ENCODE measurements around the gene MYL3.
"Not testable (repeated sequence)": the region's sequence is repeated elsewhere in the genome, so short reads cannot be mapped to it uniquely, and the experiment has no call there.

MYL3 gene

DNA sequence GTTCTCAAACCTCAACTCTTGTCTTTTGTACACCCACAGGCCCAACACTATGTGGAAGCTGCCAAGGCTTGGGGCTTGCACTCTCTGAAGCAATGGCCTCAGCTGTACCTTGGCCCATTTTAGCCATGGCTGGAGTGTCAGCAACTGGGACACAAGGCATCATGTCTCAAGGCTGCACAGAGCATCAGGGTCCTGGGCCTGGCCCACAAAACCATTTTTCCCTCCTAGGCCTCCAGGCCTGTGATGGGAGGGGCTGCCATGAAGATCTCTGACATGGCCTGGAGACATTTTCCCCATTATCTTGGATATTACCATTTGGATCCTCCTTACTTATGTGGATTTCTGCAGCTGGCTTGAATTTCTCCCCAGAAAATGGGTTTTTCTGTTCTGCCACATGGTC lies 39.9 kb downstream of the MYL3 start:
- DNase-seq, result not testable (repeated sequence)

DNA sequence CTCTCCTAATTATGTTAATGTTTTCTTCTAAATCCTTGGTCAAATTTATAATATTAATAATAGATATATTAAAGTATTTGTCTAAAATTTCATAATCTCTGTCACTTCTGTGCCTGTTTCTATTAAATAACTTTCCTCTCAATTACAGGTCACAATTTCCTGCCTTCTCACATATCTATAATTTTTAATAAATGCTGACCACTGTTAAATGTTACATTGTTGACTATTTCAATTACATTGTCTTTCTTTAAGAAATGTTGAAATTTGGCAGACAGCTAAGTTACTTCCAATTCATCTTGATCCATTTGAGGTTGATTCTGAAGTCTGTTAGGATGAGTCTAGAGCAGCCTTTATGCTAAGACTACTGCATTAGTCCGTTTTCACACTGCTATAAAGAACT lies 41.7 kb downstream of the MYL3 start:
- DNase-seq, result no peak

DNA sequence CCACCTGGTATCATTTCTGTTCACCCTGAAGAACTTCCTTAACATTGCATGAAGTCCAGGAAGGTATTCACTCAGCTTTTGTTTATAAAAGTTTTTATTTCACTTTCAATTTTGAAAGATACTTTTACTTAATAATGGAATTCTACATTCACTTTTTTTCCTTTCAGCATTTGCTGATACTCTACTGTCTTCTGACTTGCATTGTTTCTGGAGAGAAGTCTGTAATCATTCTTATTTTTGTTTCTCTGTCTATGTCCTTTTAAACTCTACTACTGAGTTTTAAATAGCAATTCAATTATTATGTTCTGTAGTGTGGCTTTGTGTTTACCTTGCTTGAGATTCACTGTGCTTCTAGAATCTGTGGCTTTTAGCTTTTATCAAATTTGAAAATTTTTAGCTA lies 42.4 kb downstream of the MYL3 start:
- DNase-seq, result no peak

DNA sequence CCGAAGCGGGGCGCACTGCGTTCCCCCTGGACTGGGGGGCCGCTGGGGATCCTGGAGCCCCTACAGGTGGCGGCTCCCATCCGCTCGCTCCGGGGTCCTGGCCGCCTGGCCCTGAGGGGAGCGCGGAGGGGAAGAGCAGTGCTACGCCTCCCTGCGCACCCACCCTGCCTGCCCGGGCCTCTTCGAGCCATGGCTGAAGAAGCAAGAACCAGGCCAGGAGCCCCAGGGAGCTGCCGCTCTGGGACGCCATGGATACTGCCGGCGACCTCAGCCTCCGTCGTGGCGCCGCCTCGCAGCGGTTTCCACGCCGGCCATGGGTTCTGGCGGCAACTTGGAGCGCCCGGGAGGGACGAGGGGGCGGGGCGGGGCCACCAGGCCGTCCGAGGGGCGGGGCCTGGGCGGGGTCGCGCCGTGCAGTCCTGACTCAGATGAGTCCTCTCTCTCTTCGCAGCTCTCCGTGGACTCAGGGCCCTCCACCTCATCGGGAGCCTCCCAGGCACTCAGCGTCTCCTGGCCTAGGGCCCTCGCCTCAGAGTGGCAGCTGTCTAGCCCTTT lies 50.9 kb downstream of the MYL3 start:
- peak; percentile 11 to 30 for DNase-seq

DNA sequence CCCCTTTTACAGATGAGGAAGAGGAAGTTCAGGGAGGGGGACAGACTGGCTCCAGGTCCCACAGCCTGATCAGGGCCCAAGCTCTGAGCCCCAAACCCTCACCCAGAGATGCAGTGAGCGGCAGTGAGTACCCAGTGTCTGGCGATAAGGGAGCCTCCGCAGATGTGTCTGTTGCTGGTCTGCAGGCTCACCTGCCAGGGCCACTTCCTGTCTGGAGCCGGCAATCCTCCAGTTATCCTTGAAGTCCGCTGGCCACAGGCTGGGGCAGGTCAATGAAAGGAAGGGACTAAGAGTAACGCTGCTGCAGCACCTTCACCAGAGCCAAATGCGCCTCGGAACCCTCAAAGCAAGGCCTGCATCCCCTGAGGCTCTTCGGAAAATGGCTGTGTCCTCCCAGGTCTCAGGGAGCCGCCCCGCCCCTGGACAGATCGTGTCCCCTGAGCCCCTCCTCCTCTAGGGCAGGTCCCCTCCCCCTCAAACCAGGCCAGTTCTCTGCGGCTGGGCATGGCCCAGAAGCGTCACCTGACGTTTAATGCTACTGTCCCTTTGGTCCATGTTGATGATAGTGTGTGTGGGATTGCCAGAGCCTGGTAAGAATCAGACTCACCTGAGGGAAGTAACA lies 51.5 kb downstream of the MYL3 start:
- no peak for DNase-seq

DNA sequence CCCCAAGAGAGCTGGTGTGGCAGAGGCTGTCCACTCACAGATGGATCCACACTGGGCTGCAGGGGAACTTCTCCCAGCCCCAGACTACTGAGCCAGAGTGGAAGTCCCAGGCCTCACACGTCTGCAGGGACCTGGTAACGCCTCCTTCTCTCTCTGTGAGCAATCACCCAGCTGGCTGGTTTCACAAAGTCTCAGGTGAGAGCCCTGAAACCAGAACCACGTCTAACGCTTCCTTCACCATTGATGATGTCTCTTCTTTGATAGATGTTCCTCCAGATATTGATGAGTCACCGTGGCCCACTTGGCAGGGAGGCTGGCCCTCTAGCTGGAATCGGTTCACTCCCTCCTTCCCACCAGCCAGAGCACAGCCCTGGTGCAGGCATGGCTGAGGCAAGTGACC lies 54.5 kb downstream of the MYL3 start:
- not testable (repeated sequence) for DNase-seq

Data from inflammatory macrophage (primary cell).